NB4 (cell line): Measurements from ENCODE around the gene CCSER1.

ENCODE experiments used
- DNase-seq: peaks from one replicate; pipeline ENCODE4 v3.0.0; 2010; ENCODE audit warnings: low read depth
- H3K4me3 ChIP-seq: one replicate; pipeline ENCODE4 v1.5.1; 2011; ENCODE audit warnings: mild to moderate bottlenecking, low read depth, low read length, moderate library complexity
- MYC ChIP-seq: IDR thresholded peaks from 2 replicates; pipeline ENCODE4 v1.6.1; 2011; ENCODE audit warnings: low read depth, low read length
- POLR2A ChIP-seq: IDR thresholded peaks from 2 replicates; pipeline ENCODE4 v1.6.1; 2011; ENCODE audit warnings: mild to moderate bottlenecking; ENCODE audit not compliant: insufficient read length; ENCODE audit errors: extremely low read depth
- TF ChIP-seq, protein P1 (sequence below): IDR thresholded peaks from one replicate; pipeline ENCODE4 v1.5.1; 2012; ENCODE audit warnings: low read depth, low read length
- TF ChIP-seq, protein P2 (sequence below): IDR thresholded peaks from 2 replicates; pipeline ENCODE4 v1.6.1; 2011; ENCODE audit warnings: low read depth, low read length

Gene CCSER1

DNA sequence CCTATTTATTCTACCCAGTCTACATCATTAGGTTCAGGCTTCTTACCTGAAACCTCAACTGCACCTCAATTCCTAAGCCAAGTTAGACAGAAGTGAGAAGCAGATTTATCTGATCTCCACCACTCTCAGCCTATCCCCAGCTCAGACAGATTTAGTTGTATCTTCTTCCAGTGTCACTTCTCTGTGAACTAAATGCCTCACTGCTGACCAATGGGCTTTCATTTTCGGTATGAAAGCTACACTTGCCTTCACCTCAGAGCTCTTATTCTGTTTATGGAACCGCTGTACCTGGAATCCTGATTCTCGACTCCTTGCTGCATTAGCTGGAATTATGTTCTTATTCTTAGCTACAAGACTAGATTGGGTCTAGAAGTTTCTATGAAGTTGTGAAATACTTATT lies 833.2 kb downstream of the CCSER1 start:
- DNase-seq, result no peak
- TF ChIP-seq, protein P1, sequence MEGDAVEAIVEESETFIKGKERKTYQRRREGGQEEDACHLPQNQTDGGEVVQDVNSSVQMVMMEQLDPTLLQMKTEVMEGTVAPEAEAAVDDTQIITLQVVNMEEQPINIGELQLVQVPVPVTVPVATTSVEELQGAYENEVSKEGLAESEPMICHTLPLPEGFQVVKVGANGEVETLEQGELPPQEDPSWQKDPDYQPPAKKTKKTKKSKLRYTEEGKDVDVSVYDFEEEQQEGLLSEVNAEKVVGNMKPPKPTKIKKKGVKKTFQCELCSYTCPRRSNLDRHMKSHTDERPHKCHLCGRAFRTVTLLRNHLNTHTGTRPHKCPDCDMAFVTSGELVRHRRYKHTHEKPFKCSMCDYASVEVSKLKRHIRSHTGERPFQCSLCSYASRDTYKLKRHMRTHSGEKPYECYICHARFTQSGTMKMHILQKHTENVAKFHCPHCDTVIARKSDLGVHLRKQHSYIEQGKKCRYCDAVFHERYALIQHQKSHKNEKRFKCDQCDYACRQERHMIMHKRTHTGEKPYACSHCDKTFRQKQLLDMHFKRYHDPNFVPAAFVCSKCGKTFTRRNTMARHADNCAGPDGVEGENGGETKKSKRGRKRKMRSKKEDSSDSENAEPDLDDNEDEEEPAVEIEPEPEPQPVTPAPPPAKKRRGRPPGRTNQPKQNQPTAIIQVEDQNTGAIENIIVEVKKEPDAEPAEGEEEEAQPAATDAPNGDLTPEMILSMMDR, result no peak
- TF ChIP-seq POLR2A (no peak), MYC (no peak)
- TF ChIP-seq, protein P2, sequence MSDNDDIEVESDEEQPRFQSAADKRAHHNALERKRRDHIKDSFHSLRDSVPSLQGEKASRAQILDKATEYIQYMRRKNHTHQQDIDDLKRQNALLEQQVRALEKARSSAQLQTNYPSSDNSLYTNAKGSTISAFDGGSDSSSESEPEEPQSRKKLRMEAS, result no peak
- H3K4me3 ChIP-seq, result no peak overlapping the region

DNA sequence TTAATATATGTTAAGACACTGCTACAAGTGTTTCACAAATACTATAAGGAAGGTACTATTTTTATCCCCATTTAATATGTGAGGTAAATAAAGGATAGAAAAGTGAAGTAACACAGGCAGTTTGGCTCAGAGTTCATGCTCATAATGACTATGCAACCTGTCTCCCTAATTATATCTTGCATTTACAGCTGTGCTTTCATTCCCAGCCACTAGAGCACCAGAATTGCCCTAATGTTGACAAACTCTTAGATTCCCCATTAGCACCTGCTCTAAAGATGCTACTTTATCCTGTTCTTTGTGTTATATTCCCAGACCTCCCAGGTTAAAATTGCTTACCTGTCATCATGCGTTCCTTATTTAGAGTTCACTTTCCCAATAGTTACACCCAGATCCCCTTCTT lies 833.6 kb downstream of the CCSER1 start:
- H3K4me3 ChIP-seq, result no peak overlapping the region
- TF ChIP-seq, protein P1, result no peak
- no peak for DNase-seq

DNA sequence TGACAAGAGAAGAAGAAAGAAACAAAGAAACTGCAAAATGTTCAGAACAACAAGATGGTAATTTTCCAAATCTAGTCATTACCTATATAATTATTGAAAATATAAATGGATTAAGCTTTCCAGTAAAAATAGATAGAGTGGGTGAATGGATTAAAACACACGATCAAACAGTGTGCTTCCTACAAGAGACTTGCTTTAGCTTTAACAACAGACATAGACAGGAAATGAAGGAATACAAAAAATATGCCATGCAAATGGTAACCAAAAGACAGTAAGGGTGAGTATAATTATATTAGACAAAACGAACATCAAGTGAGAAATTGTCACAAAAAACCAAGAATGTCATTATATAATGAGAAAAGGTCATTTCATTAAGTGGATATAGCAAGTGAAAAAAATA lies 842.8 kb downstream of the CCSER1 start:
- DNase-seq, result no peak

DNA sequence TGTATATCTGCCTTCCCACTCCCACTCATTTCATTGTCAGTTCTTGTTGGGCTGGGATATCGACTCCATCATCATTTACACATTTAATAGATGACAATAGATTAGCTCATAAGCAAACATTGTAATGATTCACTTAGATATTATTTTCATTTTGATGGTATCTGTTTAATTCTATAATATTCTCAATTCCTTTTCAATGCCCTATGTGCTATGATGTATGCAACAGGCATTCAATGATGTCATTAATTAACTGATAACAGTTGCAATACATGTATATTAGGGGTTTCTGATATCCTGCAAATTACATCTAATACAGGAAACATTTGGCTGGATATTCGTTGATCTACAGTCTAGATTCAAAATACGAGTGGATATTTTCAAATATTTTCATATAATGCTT lies 850.5 kb downstream of the CCSER1 start:
- no peak for TF ChIP-seq MYC
- TF ChIP-seq, protein P2, result no peak
- TF ChIP-seq, protein P1, result no peak
- no peak for TF ChIP-seq POLR2A
- no peak for DNase-seq
- H3K4me3 ChIP-seq, result no peak overlapping the region

More for the DNA sequence above, 842.8 kb downstream of the CCSER1 start:
- TF ChIP-seq POLR2A, result no peak
- TF ChIP-seq, protein P1, result no peak
- TF ChIP-seq, protein P2, result no peak
- TF ChIP-seq MYC, result no peak
- no peak overlapping the region for H3K4me3 ChIP-seq

DNA sequence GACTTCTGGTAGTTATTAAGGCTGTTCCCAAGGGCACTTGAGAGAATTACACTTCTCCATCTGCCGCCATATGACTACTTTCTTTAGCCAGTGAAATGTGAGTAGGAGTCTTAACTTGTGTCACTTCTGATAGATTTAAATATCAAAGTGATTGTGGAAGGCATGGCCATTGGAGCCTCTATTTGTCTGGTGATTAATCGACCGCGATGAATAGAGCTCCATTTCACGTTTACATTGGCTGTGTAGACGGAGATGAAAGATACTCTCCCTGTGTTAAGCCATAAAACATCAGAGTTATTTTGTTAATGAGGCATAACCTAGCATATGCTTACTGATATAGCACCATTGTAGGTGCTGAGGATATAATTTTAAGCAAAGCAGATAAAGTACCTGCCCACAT lies 852.4 kb downstream of the CCSER1 start:
- H3K4me3 ChIP-seq, result no peak overlapping the region
- no peak for TF ChIP-seq POLR2A
- TF ChIP-seq, protein P2, result no peak
- TF ChIP-seq, protein P1, result no peak
- no peak for TF ChIP-seq MYC
- DNase-seq, result no peak

DNA sequence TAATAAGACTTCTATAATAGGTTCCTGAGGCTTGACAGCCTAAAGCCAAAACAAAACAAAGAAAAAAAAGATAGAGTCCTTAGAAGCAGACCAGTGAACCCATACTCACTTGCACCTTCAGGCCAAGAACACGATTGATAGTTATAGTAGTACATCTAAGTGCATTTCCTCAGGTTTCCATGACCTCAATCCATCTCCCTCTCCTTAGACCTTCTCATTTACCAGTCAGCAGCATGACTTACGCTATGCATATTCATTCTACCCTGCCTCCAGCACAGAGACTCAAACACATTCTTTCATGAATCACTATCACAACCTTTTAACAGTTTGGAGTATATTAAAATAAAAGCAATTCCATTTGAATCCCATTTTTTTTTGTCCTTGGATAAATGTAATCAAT lies 855.6 kb downstream of the CCSER1 start:
- no peak for DNase-seq
- no peak overlapping the region for H3K4me3 ChIP-seq
- TF ChIP-seq, protein P1, result no peak
- TF ChIP-seq, protein P2, result no peak
- TF ChIP-seq POLR2A, result no peak
- no peak for TF ChIP-seq MYC
